Measurements from ENCODE around the gene PDIA3.
"Not testable (repeated sequence)": the region's sequence is repeated elsewhere in the genome, so short reads cannot be mapped to it uniquely, and the experiment has no call there.

PDIA3 gene

DNA sequence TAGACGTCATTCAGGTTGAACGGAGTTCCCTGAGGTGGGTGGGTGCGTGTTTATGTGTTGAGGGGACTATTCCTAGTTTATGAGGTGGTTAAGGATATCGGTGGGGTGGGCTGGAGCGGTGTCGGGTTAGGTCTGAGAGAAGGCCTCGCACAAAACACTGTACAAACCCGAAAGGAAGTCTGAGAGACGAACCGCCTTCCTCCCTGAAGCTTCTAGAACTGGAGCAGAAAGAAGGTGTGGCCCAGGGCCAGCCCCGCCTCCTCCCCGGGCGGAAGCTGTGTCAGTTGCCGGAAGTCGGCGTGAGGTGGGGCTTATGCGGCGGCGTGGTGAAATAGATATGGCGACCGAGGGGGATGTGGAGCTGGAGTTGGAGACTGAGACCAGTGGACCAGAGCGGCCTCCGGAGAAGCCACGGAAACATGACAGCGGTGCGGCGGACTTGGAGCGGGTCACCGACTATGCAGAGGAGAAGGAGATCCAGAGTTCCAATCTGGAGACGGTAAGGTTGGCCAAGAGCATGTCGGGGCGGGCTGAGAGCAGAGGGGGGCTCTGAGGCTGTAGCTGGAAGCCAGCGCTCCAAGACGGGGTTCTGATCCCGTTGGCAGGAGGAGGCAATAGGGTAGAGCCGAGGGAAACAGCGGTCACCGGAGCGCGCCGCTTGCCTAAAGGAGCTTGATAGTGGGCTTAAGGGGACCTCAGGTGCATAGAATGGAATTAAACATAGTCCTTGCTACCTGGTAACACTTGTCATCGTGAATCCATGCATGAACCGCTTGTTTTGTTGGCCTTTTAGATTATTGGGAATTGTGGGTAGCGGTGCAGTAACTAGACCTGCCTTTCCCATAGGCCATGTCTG, 54.3 kb downstream of the PDIA3 start, which contains the start of gene HYPK:
Gene HYPK, plus strand, starts transcription at position 314 of the 856 bp plus-strand sequence. Its CDS starts 24 bp downstream, at position 338.
- TF ChIP-seq, protein P1, sequence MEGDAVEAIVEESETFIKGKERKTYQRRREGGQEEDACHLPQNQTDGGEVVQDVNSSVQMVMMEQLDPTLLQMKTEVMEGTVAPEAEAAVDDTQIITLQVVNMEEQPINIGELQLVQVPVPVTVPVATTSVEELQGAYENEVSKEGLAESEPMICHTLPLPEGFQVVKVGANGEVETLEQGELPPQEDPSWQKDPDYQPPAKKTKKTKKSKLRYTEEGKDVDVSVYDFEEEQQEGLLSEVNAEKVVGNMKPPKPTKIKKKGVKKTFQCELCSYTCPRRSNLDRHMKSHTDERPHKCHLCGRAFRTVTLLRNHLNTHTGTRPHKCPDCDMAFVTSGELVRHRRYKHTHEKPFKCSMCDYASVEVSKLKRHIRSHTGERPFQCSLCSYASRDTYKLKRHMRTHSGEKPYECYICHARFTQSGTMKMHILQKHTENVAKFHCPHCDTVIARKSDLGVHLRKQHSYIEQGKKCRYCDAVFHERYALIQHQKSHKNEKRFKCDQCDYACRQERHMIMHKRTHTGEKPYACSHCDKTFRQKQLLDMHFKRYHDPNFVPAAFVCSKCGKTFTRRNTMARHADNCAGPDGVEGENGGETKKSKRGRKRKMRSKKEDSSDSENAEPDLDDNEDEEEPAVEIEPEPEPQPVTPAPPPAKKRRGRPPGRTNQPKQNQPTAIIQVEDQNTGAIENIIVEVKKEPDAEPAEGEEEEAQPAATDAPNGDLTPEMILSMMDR (IDR thresholded peaks at IDR 0.05), result peak; percentile 27
- Histone ChIP-seq H3K4me3 (ENCODE audit: low read depth in 1 of 2, low read length in 1 of 2) (peak within 1 kb of the TSS; percentile 87 to 91), H3K9me3 (no peaks in the 10 kb centered on the region), H3K27ac (peak within 1 kb of the TSS; percentile 88), H3K27me3 (no peaks in the 10 kb centered on the region), H3K4me1 (ENCODE audit: control insufficient read depth in 1 of 2, insufficient read depth in 1 of 2, low read depth in 1 of 2, low read length in 1 of 2) (peaks cover 19 to 20% of the 10 kb centered on the region in 2 experiments), H3K36me3 (peaks cover 52% of the 10 kb centered on the region)

DNA sequence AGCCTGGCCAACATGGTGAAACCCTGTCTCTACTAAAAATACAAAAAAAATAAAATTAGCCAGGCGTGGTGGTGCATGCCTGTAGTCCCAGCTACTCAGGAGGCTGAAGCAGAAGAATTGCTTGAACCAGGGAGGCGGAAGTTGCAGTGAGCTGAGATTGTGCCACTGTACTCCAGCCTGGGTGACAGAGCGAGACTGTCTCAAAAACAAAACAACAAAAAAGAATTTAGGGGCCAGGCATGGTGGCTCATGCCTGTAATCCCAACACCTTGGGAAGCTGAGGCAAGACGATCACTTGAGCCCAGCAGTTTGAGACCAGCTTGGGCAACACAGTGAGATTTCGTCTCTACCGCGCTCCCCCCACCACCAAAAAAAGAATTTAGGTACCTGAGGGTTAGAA, 56.4 kb downstream of the PDIA3 start:
- not testable (repeated sequence) for H3K27ac ChIP-seq; H3K27me3 ChIP-seq; H3K4me3 ChIP-seq (ENCODE audit: low read depth in 1 of 2, low read length in 1 of 2); H3K9me3 ChIP-seq
- Histone ChIP-seq H3K4me1 (ENCODE audit: control insufficient read depth in 1 of 2, insufficient read depth in 1 of 2, low read depth in 1 of 2, low read length in 1 of 2) (peaks cover 17 to 19% of the 10 kb centered on the region in 2 experiments), H3K36me3 (peaks cover 56% of the 10 kb centered on the region)

DNA sequence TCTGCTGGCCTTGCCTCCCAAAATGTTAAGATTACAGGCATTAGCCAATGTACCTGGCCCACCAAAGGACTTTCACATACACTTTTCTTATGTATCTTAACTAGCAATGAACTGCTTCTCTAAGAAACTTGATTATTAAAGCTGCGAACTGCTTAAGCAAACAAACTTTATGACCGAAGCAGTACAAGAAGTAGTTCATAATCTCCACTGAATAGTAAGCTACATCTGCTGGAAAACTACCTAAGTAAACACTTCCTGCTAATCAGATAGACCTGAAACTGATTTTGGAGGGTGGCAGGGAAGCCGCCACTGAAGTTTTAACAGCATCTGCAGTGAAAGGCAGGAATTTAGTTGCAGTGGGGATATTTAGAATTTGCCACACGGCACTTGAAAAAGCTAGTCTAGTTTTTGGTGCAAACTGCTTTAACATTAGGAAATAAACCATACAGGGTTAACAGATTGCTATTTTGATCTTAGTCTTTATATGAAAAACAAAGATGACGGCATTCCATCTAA, 62.3 kb downstream of the PDIA3 start:
- peak overlapping the region; percentile 73 for H3K27ac ChIP-seq
- TF ChIP-seq, protein P1 (IDR thresholded peaks at IDR 0.05), result no peak
- H3K4me1 ChIP-seq (ENCODE audit: control insufficient read depth in 1 of 2, insufficient read depth in 1 of 2, low read depth in 1 of 2, low read length in 1 of 2), result peaks cover 14 to 16% of the 10 kb centered on the region in 2 experiments
- H3K4me3 ChIP-seq (ENCODE audit: low read depth in 1 of 2, low read length in 1 of 2), result peak overlapping the region in 1 of 2 experiments; percentile 23
- no peaks in the 10 kb centered on the region for H3K9me3 ChIP-seq
- H3K27me3 ChIP-seq, result no peaks in the 10 kb centered on the region
- peaks cover 80% of the 10 kb centered on the region for H3K36me3 ChIP-seq

DNA sequence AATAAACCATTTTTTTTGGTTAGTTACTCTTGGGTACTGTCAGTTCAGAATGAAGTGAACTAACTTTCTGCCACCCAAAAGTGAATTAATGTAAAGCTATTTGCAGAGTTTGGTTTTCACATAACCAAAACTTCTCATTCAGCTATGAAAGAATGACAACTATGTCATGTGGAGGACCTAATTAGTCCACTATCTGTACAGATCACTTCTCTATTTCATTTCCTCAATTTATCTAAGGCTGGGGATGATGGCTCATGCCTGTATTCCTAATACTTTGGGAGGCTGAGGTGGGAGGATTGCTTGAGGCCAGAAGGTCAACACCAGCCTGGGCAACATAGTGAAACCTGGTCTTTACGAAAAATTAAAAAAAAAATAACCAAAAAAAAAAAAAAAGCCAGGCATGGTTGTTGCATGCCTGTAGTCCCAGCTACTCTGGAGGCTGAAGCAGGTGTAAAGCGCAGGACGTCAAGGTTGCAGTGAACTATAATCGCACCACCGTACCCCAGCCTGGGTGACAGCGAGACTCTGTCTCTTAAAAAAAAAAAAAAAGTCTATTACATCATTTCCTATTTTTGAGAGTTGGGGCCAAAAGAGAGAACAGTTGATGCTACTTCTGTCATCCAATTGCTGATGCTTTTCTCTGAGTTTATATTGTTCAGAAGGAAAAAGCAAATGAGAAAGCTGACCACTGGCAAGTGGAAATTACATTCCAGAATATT, 62.9 kb downstream of the PDIA3 start:
- H3K36me3 ChIP-seq, result peaks cover 80% of the 10 kb centered on the region
- H3K4me3 ChIP-seq (ENCODE audit: low read depth in 1 of 2, low read length in 1 of 2), result peak overlapping the region; percentile 23 to 25
- peak overlapping the region; percentile 73 for H3K27ac ChIP-seq
- peaks cover 14 to 16% of the 10 kb centered on the region in 2 experiments for H3K4me1 ChIP-seq (ENCODE audit: control insufficient read depth in 1 of 2, insufficient read depth in 1 of 2, low read depth in 1 of 2, low read length in 1 of 2)
- TF ChIP-seq, protein P1 (IDR thresholded peaks at IDR 0.05), result no peak
- no peaks in the 10 kb centered on the region for H3K27me3 ChIP-seq
- no peaks in the 10 kb centered on the region for H3K9me3 ChIP-seq

DNA sequence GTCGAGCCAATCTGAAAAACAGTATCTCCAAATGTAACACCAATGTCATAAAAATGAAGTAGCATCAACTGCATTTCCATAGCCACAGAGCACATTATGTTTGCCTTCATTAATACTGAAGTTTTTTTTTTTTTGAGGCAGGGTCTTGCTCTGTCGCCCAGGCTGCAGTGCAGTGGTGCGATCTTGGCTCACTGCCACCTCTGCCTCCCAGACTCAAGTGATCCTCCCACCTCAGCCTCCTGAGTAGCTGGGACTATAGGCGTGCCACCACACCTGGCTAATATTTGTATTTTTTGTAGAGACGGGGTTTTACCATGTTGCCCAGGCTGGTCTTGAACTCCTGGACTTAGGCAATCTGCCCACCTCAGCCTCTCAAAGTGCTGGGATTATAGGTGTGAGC, 68.8 kb downstream of the PDIA3 start:
- H3K9me3 ChIP-seq; H3K4me3 ChIP-seq (ENCODE audit: low read depth in 1 of 2, low read length in 1 of 2); H3K4me1 ChIP-seq (ENCODE audit: control insufficient read depth in 1 of 2, insufficient read depth in 1 of 2, low read depth in 1 of 2, low read length in 1 of 2); H3K27ac ChIP-seq; H3K27me3 ChIP-seq: not testable (repeated sequence)
- peaks cover 68% of the 10 kb centered on the region for H3K36me3 ChIP-seq

DNA sequence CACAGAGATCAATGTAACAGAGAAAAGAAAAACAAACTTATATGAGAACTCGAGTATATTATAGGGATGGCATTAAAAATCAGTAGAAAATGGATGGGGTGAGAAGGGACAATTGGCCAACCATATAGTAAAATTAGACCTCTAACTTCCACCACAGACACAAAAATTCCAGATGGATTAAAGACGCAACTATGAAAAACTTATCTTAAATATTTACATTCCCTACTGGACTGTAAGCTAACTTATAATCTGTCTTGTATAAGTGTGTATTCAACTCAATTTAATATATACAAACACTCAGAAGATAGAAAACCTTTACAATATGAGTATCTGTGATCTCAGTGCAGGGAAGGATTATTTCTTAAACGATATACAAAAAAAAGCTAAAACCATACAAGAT, 75.3 kb downstream of the PDIA3 start:
- H3K4me1 ChIP-seq (ENCODE audit: control insufficient read depth in 1 of 2, insufficient read depth in 1 of 2, low read depth in 1 of 2, low read length in 1 of 2), result peaks cover 11 to 17% of the 10 kb centered on the region in 2 experiments
- peaks cover 10% of the 10 kb centered on the region for H3K36me3 ChIP-seq
- no peak overlapping the region for H3K4me3 ChIP-seq (ENCODE audit: low read depth in 1 of 2, low read length in 1 of 2)
- no peak overlapping the region for H3K27ac ChIP-seq
- no peaks in the 10 kb centered on the region for H3K9me3 ChIP-seq
- H3K27me3 ChIP-seq, result no peaks in the 10 kb centered on the region
- TF ChIP-seq, protein P1 (IDR thresholded peaks at IDR 0.05), result no peak
